Measurements from ENCODE around the gene SSB. TPM values are rescaled to one million over a fixed set of nuclear protein-coding genes. Genes with fewer than 3 reads are reported as not detected.
"Not testable (repeated sequence)": the region's sequence is repeated elsewhere in the genome, so short reads cannot be mapped to it uniquely, and the experiment has no call there.

SSB gene
- total RNA-seq, 1 donor from 2014 or later = 45.4 TPM

DNA sequence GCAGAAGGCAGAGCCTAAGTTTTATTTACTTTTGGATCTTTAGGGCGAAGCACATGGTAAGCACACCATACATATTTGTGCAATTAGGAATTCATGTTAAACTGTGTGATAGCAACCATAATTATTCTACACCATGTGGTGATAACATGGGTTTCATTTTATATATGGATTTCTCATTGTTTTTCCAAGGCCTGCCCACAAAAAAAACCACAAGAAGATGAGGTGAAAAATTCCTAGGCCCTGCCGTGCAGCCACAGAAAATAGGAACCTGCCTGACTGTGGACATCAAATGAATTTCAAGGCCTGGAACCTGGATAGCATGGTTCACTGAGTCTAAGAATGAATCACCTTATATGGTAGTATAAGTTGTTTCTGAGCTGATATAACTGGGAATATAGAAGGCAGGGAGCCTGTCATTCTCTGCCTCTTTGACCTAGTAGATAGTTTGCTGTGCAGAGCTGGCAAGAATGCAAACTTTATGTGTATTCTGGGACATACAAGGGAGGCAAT lies 22.4 kb upstream of the SSB start:
- no peak for DNase-seq
- ATAC-seq (ENCODE audit: poor library complexity) = no peak
- intact Hi-C loops (cut with DNase I) = no loop called here

GRCh38 chr2:169778446-169778845 lies 20.2 kb upstream of the SSB start:
- ATAC-seq (ENCODE audit: poor library complexity) = no peak
- intact Hi-C loops (cut with DNase I) = no loop called here

GRCh38 chr2:169781249-169782013 lies 17.2 kb upstream of the SSB start:
- no peak for ATAC-seq (ENCODE audit: poor library complexity)
- intact Hi-C loops (cut with DNase I) = no loop called here
- no peak for DNase-seq

More at GRCh38 chr2:169778446-169778845, 20.2 kb upstream of the SSB start:
- no peak for DNase-seq

DNA sequence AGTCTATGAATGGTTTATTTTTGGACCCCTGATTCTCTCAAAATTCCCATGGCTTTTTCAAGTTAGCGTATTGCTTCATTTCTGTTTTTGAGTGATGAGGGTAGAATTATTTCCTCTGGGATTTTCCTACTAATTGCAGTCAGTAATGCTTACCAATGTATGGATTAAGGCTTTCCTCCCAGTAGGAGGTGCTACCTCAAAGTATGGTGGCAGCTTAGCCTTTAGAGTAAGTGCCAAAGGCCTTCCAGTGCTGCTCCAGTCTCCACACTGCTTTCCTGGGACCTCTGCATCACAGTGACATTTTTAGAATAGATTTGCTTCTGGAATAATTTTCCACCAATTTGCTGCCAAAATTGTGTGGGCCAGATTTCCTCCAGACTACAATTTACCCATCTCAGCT lies 16.2 kb upstream of the SSB start:
- intact Hi-C loops (cut with DNase I) = no loop called here
- DNase-seq (no peak), ATAC-seq (ENCODE audit: poor library complexity) (no peak)

- intact Hi-C loops (cut with DNase I) = no loop called here
- ATAC-seq (ENCODE audit: poor library complexity) (no peak), DNase-seq (no peak)
Measured at GRCh38 chr2:169790581-169790980, 8.1 kb upstream of the SSB start.

DNA sequence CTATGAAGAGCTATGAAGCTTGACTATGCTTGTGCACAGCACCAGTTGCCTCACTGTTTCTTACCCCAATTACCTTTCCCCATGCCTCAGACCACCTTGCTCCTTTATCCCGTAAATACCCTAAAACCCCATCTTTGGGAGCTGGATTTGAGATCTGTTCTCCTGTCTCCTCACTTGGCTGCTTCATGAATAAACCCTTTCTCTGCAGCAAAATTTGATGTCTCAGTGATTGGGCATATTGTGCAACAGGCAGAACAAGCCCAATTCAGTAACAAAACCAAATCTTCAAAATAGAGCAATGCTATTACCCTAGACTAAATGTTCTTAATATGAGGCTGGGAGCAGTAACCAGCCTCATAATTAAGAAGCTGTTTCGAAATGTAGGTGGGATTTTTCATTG lies 3.5 kb upstream of the SSB start:
- intact Hi-C loops (cut with DNase I) = no loop called here
- ATAC-seq (ENCODE audit: poor library complexity) (no peak), DNase-seq (no peak)

GRCh38 chr2:169796441-169796840 lies 2.2 kb upstream of the SSB start:
- DNase-seq (no peak), ATAC-seq (ENCODE audit: poor library complexity) (no peak)
- intact Hi-C loops (cut with DNase I) = no loop called here

- ATAC-seq (ENCODE audit: poor library complexity) (no peak), DNase-seq (no peak)
- intact Hi-C loops (cut with DNase I) = no loop called here
Measured at GRCh38 chr2:169797601-169798000, 1.1 kb upstream of the SSB start.

GRCh38 chr2:169798397-169798717 lies 314 bp upstream of the SSB start:
- DNase-seq = no peak
- no peak for ATAC-seq (ENCODE audit: poor library complexity)
- intact Hi-C loops (cut with DNase I) = no loop called here

DNA sequence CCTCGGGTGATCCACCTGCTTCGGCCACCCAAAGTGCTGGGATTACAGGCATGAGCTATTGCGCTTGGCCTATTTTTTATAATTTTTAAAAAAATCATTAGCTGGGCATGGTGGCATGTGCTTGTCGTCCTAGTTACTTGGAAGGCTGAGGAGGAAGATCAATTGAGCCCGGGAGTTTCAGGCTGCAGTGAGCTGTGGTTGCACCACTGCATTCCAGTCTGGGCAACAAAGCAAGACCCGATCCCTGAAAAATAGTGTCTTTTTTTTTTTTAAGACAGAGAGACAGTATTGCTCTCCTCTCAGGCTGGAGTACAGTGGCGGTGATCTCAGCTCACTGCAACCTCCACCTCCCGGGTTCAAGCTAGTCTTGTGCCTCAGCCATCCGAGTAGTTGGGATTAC lies 4.8 kb downstream of the SSB start:
- intact Hi-C loops (cut with DNase I) = no loop called here

DNA sequence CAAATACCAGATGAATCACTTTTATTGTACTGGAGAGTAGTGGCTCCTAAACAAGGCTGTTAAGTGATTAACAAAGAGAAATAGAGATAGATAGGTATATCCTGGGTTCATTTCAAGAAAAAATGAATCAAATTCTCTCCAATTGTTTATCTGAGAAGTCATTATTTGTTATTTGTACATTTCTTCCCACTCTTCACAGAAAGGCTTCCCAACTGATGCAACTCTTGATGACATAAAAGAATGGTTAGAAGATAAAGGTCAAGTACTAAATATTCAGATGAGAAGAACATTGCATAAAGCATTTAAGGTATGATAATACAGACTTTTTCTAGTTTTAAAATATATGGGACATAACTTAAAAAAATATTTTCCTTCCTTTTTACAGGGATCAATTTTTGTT lies 7.9 kb downstream of the SSB start:
- intact Hi-C loops (cut with DNase I) = no loop called here
- no peak for ATAC-seq (ENCODE audit: poor library complexity)
- no peak for DNase-seq

More for the DNA sequence above, 4.8 kb downstream of the SSB start:
- DNase-seq (no peak), ATAC-seq (ENCODE audit: poor library complexity) (no peak)

DNA sequence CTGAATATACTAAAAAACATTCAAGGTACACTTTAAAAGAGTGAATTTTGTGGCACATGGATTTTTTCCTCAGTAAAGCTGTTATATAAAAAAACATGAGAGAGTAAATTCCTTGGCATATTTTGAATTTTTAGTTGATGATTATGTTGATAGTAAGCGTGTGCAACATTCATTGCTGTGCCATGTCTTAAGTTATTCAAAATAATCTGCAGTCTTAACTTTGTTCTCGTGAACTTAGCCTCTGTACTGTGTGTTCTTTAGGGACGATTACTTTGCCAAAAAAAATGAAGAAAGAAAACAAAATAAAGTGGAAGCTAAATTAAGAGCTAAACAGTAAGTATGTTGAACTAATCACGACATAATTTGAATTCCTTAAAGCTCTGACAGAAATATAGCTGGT lies 9.6 kb downstream of the SSB start:
- DNase-seq (no peak), ATAC-seq (ENCODE audit: poor library complexity) (no peak)
- intact Hi-C loops (cut with DNase I) = no loop called here

DNA sequence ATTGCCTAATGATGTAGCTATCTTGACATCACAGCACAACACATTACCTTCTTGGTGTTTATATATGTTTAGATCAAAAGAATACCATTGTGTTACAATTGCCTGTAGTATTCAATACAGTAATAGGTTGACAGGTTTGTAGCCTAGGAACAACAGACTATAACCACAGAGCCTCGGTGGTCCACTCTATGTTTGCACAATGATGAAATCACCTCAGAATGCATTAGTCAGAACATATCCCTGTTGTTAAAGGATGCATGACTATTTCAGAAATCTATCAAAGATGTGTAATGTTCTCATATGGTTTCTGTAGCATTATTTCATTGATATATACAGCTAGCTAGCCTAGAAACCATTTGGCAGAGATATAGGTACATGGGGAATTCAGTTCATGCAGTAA lies 17.2 kb downstream of the SSB start:
- ATAC-seq (ENCODE audit: poor library complexity) (no peak), DNase-seq (no peak)
- intact Hi-C loops (cut with DNase I) = no loop called here

GRCh38 chr2:169816961-169817360 lies 18.3 kb downstream of the SSB start:
- ATAC-seq (ENCODE audit: poor library complexity); intact Hi-C loops (cut with DNase I); DNase-seq: not testable (repeated sequence)

GRCh38 chr2:169817369-169817768 lies 18.7 kb downstream of the SSB start:
- DNase-seq; ATAC-seq (ENCODE audit: poor library complexity); intact Hi-C loops (cut with DNase I): not testable (repeated sequence)

GRCh38 chr2:169818241-169818640 lies 19.6 kb downstream of the SSB start:
- ATAC-seq (ENCODE audit: poor library complexity) = no peak
- no peak for DNase-seq
- intact Hi-C loops (cut with DNase I) = no loop called here

DNA sequence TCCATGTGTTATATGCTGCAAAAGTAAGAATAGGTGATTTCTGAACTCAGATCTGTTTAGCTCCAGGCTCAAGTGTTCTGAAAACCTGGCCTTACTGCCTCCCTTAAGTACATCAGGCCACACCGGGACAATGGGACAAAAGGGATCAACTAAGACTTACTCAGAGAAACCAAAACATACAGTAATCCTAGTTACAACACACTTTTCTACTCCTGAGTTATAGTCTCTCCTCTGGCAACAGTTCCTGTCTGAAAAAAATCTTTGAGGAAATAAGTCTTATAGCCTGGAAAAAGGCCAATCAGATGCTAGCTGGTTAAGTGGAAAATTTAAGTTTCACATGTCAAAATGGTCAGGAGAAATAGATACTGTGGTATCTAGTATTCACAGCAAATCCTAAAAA lies 20.4 kb downstream of the SSB start:
- ATAC-seq (ENCODE audit: poor library complexity) (no peak), DNase-seq (no peak)
- intact Hi-C loops (cut with DNase I) = no loop called here

GRCh38 chr2:169820101-169820500 lies 21.4 kb downstream of the SSB start:
- not testable (repeated sequence) for ATAC-seq (ENCODE audit: poor library complexity); DNase-seq
- intact Hi-C loops (cut with DNase I) = loop anchor here (5.0 kb wide), 1 partner anchor 107 kb away; no protein-coding TSS in a partner anchor

DNA sequence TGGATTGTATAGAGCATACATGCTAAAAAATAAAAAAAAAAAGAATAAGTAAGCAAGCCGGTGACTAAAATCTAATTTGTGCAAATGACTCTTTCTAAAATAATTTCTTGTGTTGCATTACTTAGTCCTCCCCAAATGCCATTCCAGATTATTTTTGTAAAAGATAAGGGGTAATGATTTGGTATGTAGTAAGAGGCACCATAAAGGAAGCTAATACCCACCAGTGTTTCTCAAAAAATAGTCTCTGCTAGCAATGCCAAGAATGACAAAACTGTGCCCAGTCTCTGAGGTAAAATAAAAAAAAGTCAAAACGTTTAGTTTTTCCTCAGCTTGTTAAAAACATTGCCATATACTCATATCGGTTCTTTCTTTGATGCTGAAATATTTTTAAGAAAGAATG lies 23.4 kb downstream of the SSB start:
- ATAC-seq (ENCODE audit: poor library complexity) (no peak), DNase-seq (no peak)
- intact Hi-C loops (cut with DNase I) = loop anchor here (5.0 kb wide), 1 partner anchor 105 kb away; no protein-coding TSS in a partner anchor

GRCh38 chr2:169822785-169823392 lies 24.2 kb downstream of the SSB start:
- intact Hi-C loops (cut with DNase I) = loop anchor here (5.0 kb wide), 1 partner anchor 104 kb away; no protein-coding TSS in a partner anchor
- no peak for ATAC-seq (ENCODE audit: poor library complexity)
- no peak for DNase-seq

Data from Right ventricle myocardium superior (tissue), 1 donor.